ENCODE data around the gene EMC6.

EMC6 gene

DNA sequence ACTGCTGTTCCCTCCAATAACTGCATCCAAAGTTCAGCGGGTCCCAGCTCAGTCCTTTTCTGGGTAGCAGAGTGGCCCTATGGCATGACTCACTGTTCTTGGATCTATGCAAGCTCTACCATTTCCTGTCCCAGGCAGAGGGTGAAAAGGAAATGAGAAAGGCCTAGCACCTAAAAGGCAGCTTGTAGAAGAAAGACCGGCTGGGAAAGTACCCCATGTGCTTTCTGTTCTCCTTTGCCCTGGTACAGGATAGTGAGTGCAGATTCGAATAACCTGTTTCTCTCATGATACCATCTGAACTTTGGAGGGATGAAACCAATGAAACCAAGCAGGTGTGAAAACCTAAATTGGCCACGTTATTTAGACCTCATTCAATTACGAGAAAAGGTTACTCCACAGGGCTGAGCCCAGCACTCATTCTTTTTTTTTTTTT is 42.4 kb downstream of the EMC6 start:
- peak; percentile 33 for DNase-seq (ENCODE audit: low read depth)

DNA sequence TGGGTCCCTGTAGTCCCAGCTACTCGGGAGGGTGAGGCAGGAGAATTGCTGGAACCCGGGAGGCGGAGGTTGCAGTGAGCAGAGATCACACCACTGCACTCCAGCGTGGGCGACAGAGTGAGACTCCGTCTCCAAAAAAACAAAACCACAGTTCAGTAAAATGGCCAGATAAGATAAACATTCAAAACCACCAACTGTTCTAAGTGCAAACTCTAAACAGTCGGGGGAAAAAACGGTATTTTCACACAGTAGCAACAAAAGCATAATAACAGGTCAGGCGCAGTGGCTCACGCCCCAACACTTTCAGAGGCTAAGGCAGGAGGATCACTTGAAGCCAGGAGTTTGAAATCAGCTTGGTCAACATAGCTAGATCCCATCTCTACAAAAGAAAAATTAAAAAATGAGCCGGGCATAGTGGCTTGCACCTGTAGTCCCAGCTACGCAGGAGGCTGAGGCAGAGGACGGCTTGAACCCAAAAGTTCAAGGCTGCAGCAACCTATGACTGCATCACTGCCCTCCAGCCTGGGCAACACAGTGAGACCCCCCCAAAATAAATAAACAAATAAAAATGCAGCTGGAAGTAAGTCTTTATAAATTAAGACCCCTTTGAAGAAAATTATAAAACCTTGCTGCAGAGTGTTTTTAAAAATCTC is 44.3 kb downstream of the EMC6 start:
- DNase-seq (ENCODE audit: low read depth): no peak

DNA sequence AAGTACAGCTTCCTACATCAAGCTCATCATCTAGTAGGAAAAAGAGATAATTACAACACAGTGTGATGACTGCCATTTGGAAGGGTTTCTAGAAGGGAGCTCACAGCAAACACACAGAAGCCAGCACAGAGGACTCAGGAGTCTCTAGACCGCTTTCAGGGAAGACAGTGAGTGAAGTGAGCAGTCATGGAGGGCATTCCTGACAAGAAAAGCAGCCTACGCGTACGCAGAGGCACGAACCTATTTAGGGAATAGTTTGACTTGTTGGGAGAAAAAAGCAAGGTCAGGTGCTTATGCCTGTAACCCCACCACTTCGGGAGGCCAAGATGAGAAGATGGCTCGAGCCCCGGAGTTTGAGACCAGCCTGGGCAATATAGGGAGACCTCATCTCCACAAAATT is 46.7 kb downstream of the EMC6 start:
- no peak for DNase-seq (ENCODE audit: low read depth)

DNA sequence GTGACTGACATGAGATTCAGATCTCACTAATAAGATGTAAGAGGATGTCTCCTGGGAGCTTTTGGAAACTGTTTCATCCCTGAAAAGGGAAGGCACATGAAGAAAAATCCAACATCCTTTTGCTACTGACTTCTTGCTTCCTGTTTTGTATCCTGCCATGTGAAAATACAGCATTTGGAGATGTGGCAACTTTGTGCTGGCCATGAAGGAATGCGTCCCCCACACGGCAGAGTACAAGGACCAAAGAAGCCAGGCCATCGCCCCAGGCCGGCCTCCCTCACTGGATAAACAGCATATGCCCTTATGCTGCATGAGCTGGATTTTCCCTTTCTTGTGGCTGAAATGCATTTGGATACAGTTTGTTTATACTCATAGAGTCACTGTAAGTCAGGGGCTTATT is 49.6 kb downstream of the EMC6 start:
- no peak for DNase-seq (ENCODE audit: low read depth)

DNA sequence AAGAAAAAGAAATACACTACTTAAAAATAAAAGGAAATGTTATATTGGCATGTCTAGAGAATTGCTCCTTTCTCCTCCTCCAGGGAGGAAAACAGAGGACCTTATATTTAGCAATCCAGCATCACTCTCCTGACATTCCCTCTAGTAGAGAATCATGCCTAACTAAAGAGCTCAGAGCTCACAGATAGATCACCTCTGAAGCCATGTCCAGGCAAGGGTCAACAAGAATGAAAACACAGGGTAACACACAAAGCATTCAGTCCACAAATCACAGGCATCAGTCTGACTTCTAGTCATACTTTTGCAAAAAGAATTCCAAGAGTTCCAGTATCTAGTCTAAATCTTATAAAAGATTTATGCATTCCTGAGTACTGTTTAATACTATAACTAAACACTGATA is 50.7 kb downstream of the EMC6 start:
- DNase-seq (ENCODE audit: low read depth): no peak
